Choroid plexus epithelial cell (primary cell): ENCODE data around the gene CTNNA2.

ENCODE experiments used
- DNase-seq: peaks from one replicate; pipeline ENCODE4 v3.0.0-alpha.2; 2010; ENCODE audit warnings: low read depth
- H3K4me3 ChIP-seq: 2 replicates; pipeline ENCODE4 v1.5.1; 2011; ENCODE audit warnings: low read depth, mild to moderate bottlenecking, control low read depth, low read length, moderate library complexity
- TF ChIP-seq, protein P1 (sequence below): conservative IDR thresholded peaks from 2 replicates; pipeline ENCODE4 v1.5.1; 2011; ENCODE audit warnings: low read depth, mild to moderate bottlenecking, control low read depth, inconsistent platforms, low read length, moderate library complexity

CTNNA2 gene

GRCh38 chr2:80246534-80246933, 733.7 kb downstream of the CTNNA2 start:
- no peak for DNase-seq
- TF ChIP-seq, protein P1, sequence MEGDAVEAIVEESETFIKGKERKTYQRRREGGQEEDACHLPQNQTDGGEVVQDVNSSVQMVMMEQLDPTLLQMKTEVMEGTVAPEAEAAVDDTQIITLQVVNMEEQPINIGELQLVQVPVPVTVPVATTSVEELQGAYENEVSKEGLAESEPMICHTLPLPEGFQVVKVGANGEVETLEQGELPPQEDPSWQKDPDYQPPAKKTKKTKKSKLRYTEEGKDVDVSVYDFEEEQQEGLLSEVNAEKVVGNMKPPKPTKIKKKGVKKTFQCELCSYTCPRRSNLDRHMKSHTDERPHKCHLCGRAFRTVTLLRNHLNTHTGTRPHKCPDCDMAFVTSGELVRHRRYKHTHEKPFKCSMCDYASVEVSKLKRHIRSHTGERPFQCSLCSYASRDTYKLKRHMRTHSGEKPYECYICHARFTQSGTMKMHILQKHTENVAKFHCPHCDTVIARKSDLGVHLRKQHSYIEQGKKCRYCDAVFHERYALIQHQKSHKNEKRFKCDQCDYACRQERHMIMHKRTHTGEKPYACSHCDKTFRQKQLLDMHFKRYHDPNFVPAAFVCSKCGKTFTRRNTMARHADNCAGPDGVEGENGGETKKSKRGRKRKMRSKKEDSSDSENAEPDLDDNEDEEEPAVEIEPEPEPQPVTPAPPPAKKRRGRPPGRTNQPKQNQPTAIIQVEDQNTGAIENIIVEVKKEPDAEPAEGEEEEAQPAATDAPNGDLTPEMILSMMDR = no peak
- no peak overlapping the region for H3K4me3 ChIP-seq

DNA sequence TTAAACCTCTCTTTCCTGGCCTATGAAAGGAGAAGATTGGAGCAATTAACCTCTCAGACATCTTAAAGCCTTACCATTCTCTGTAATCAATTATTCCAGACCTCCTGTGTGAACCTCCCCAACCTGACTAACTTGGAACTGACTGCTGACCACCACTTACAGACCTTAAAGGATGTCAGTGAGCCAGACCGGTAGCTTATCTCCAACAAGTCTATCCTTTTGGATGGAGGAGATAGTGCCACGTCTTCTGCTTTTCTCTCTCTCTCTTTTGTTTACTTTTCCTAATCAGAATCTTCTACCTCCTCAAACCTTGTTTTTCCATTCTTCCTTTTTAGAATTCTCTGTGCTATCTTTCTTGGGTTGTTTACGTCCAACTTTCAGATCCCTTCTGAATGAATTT, 734.5 kb downstream of the CTNNA2 start:
- DNase-seq = no peak
- TF ChIP-seq, protein P1 = no peak
- H3K4me3 ChIP-seq = no peak overlapping the region

GRCh38 chr2:80248146-80248545, 735.3 kb downstream of the CTNNA2 start:
- DNase-seq = no peak
- no peak overlapping the region for H3K4me3 ChIP-seq

GRCh38 chr2:80252294-80252986, 739.6 kb downstream of the CTNNA2 start:
- no peak overlapping the region for H3K4me3 ChIP-seq
- TF ChIP-seq, protein P1 = no peak
- DNase-seq = no peak

More at GRCh38 chr2:80248146-80248545, 735.3 kb downstream of the CTNNA2 start:
- TF ChIP-seq, protein P1 = no peak

DNA sequence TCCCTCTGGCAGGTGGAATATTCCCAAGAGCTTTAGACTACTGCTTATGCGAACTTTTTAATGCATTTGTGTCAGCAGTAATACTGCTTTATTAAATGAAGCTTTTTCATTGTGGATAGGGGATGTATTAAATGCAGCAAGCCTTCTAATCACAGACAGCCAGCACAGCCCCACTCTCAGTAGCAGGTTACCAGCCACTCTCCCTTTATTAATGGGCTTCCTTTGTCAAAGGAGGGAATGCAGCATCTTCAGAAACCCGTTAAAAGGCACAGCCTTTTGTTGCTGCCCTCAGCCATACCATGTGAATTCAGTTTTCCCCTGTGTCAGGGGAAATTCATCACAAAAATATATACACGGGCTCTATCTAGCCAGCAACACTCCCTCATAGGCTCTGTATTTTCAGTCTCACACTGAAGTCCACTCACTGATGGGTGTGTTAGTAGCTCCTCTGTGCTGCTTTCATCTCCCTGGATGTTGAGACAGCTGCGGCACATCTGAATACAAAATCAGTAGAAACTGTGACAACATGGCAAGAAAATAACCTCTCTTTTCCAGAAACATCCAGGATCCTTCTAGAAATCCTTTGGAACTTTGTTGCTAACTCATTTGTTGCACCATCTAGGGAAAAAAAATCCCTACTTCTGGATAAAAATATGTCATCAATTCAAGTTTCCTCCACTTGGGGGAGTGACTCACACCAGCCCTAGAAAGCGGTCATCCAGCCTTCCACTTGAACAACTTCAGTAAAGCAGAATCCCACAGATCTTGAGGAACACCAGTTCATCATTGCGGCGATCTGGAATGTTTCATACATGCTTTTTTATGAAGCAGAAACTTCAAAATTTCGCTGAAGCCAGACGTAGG, 743.3 kb downstream of the CTNNA2 start:
- TF ChIP-seq, protein P1 = no peak
- no peak overlapping the region for H3K4me3 ChIP-seq
- no peak for DNase-seq

GRCh38 chr2:80256782-80257167, 743.9 kb downstream of the CTNNA2 start:
- TF ChIP-seq, protein P1 = no peak
- DNase-seq = no peak
- no peak overlapping the region for H3K4me3 ChIP-seq
